ENCODE measurements around the gene COL18A1. TPM values are rescaled to one million over a fixed set of nuclear protein-coding genes. Genes with fewer than 3 reads are reported as not detected.

Gene COL18A1
- total RNA-seq, 1 donor from 2014 or later = 61.1 TPM

DNA sequence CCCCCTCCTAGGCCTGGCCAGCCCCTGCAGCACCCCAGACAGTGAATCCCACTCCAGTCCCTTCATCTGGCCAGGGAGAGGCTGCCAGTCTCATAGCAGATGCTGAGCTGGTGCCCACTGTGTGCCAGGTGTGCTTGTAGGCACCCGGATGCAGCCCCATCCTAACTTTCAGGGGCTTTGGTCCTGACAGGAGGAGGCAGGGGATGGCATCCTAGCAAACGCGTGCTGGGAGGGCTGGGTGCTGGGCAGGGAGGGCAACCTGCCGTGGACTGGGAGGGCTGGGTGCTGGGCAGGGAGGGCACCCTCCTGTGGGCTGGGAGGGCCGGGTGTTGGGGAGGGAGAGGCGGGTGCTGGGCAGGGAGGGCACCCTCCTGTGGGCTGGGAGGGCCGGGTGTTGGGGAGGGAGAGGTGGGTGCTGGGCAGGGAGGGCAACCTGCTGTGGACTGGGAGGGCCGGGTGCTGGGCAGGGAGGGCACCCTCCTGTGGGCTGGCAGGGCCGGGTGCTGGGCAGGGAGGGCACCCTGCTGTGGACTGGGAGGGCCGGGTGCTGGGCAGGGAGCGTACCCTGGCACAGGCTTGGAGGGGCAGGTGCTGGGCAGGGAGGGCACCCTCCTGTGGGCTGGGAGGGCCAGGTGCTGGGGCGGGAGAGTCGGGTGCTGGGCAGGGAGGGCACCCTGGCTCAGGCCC is 102.0 kb downstream of the COL18A1 start:
- no peak for DNase-seq (ENCODE audit: low spot score)
- no peaks in the 10 kb centered on the region for H3K36me3 Mint-ChIP-seq (ENCODE audit: low read depth, unreplicated experiment)
- TF ChIP-seq, protein P1, sequence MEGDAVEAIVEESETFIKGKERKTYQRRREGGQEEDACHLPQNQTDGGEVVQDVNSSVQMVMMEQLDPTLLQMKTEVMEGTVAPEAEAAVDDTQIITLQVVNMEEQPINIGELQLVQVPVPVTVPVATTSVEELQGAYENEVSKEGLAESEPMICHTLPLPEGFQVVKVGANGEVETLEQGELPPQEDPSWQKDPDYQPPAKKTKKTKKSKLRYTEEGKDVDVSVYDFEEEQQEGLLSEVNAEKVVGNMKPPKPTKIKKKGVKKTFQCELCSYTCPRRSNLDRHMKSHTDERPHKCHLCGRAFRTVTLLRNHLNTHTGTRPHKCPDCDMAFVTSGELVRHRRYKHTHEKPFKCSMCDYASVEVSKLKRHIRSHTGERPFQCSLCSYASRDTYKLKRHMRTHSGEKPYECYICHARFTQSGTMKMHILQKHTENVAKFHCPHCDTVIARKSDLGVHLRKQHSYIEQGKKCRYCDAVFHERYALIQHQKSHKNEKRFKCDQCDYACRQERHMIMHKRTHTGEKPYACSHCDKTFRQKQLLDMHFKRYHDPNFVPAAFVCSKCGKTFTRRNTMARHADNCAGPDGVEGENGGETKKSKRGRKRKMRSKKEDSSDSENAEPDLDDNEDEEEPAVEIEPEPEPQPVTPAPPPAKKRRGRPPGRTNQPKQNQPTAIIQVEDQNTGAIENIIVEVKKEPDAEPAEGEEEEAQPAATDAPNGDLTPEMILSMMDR (IDR thresholded peaks at IDR 0.05; ENCODE audit: unreplicated experiment) = no peak
- no peak overlapping the region for H3K27ac Mint-ChIP-seq (ENCODE audit: unreplicated experiment)
- H3K9me3 Mint-ChIP-seq (ENCODE audit: unreplicated experiment) = no peaks in the 10 kb centered on the region
- peaks cover 6% of the 10 kb centered on the region for H3K27me3 Mint-ChIP-seq (ENCODE audit: unreplicated experiment)
- no peak overlapping the region for H3K4me3 Mint-ChIP-seq (ENCODE audit: unreplicated experiment)
- no peaks in the 10 kb centered on the region for H3K4me1 Mint-ChIP-seq (ENCODE audit: unreplicated experiment)

DNA sequence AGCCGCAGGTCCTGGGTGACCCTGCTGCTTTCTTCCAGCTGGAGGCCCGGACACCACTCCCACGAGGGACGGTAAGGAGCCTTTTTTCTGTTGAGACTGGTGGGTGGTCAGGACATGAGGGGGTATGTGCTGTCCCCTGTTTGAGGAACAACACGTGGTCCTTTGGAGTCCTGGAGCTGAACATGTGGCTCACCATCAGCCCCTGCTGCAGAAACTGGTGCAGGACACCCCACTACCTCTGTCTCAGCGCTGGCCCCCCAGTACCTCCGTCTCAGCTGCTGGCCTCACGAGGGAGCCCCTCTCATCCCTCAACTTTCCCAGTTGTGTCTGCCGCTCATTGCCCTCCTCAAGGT is 102.5 kb downstream of the COL18A1 start:
- Mint-ChIP-seq H3K36me3 (ENCODE audit: low read depth, unreplicated experiment) (no peaks in the 10 kb centered on the region), H3K27ac (ENCODE audit: unreplicated experiment) (peak overlapping the region; percentile 52), H3K27me3 (ENCODE audit: unreplicated experiment) (peaks cover 6% of the 10 kb centered on the region), H3K4me1 (ENCODE audit: unreplicated experiment) (no peaks in the 10 kb centered on the region), H3K4me3 (ENCODE audit: unreplicated experiment) (no peak overlapping the region), H3K9me3 (ENCODE audit: unreplicated experiment) (no peaks in the 10 kb centered on the region)
- no peak for DNase-seq (ENCODE audit: low spot score)
- TF ChIP-seq, protein P1 (IDR thresholded peaks at IDR 0.05; ENCODE audit: unreplicated experiment) = no peak

DNA sequence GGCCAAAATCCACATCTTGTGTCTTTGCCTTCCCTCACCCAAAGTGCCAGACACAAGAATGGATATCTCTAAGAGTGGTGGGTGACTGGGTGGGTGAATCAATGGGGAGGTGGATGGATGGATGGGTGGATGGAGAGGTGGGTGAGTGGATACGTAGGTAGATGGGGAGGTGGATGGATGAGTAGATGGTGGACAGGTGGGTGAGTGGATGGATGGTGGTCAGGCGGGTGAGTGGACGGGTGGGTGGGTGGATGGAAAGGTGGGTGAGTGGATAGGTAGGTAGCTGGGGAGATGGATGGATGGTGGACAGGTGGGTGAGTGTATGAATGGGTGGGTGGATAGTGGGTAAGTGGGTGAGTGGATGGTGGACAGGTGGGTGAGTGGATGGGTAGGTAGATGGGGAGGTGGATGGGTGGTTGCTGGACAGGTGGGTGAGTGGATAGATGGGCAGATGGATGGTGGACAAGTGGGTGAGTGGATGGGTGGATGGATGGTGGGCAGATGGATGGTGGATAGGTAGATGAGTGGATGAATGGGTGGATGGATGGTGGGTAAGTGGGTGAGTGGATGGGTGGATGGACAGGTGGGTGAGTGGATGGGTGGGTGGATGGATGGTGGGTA is 103.0 kb downstream of the COL18A1 start:
- Mint-ChIP-seq H3K4me3 (ENCODE audit: unreplicated experiment) (no peak overlapping the region), H3K27me3 (ENCODE audit: unreplicated experiment) (peaks cover 6% of the 10 kb centered on the region), H3K4me1 (ENCODE audit: unreplicated experiment) (no peaks in the 10 kb centered on the region), H3K36me3 (ENCODE audit: low read depth, unreplicated experiment) (no peaks in the 10 kb centered on the region), H3K27ac (ENCODE audit: unreplicated experiment) (peak overlapping the region; percentile 52), H3K9me3 (ENCODE audit: unreplicated experiment) (no peaks in the 10 kb centered on the region)
- TF ChIP-seq, protein P1 (IDR thresholded peaks at IDR 0.05; ENCODE audit: unreplicated experiment) = no peak
- DNase-seq (ENCODE audit: low spot score) = no peak

DNA sequence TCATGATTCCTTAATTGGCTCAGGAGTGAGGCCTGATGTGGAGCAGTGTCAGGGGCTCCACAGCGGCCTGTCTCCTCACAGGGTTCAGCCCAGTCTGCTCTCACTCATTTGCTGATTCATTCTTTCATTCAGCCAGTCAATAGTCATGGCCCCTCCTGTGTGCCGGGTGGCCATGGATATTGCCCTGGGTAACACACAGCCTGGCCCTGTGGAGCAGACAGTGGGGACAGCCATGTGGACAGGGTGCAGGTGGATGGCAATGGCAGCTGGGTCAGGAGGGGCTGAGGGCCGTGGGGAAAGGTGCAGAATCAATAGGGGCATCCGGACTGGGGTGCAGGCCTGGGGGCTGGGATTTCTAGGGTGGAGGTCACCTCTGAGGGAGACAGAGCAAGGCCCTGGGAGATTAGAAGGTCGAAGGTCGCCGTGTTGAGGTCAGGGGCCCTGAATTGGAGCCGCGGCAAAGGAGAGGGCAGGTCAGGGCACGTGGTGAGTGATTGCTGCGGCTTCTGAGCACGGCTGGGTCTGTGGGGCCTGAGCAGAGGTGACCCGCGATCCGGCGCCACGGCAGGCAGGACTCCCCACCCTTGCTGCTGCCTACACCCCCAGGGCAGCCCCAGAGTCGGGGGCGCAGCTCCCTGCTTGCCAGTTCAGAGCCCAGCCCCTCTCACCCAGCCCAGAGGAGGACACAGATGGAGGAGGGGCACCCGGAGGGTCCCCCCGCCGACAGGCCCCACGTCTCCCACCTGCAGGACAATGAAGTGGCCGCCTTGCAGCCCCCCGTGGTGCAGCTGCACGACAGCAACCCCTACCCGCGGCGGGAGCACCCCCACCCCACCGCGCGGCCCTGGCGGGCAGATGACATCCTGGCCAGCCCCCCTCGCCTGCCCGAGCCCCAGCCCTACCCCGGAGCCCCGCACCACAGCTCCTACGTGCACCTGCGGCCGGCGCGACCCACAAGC is 103.9 kb downstream of the COL18A1 start:
- TF ChIP-seq, protein P1 (IDR thresholded peaks at IDR 0.05; ENCODE audit: unreplicated experiment) = no peak
- H3K27ac Mint-ChIP-seq (ENCODE audit: unreplicated experiment) = no peak overlapping the region
- no peak overlapping the region for H3K4me3 Mint-ChIP-seq (ENCODE audit: unreplicated experiment)
- H3K36me3 Mint-ChIP-seq (ENCODE audit: low read depth, unreplicated experiment) = no peaks in the 10 kb centered on the region
- no peaks in the 10 kb centered on the region for H3K4me1 Mint-ChIP-seq (ENCODE audit: unreplicated experiment)
- H3K27me3 Mint-ChIP-seq (ENCODE audit: unreplicated experiment) = peaks cover 7% of the 10 kb centered on the region
- H3K9me3 Mint-ChIP-seq (ENCODE audit: unreplicated experiment) = no peaks in the 10 kb centered on the region
- no peak for DNase-seq (ENCODE audit: low spot score)

All from endothelial cell (in vitro differentiated cells).